GM20000 (cell line): Measurements from ENCODE around the gene OR3A3.
"Not testable (repeated sequence)": the region's sequence is repeated elsewhere in the genome, so short reads cannot be mapped to it uniquely, and the experiment has no call there.

Source experiments
- DNase-seq: peaks from one replicate; pipeline ENCODE4 v3.0.0; 2012; ENCODE audit warnings: low spot score
- CTCF ChIP-seq: IDR thresholded peaks from 2 replicates; pipeline ENCODE4 v1.5.1; 2012; ENCODE audit warnings: mild to moderate bottlenecking, control low read depth; ENCODE audit errors: extremely low read depth, missing control alignments

Gene OR3A3

GRCh38 chr17:3400055-3400454 lies 11.1 kb upstream of the OR3A3 start:
- DNase-seq, result no peak
- no peak for TF ChIP-seq CTCF

GRCh38 chr17:3401786-3402185 lies 9.4 kb upstream of the OR3A3 start:
- no peak for DNase-seq
- TF ChIP-seq CTCF, result no peak

GRCh38 chr17:3403856-3404255 lies 7.3 kb upstream of the OR3A3 start:
- not testable (repeated sequence) for DNase-seq

GRCh38 chr17:3412216-3412615 lies 1.0 kb downstream of the OR3A3 start:
- DNase-seq, result not testable (repeated sequence)

- no peak for DNase-seq
- TF ChIP-seq CTCF, result no peak
Observed at GRCh38 chr17:3415610-3416009, 4.4 kb downstream of the OR3A3 start.

- no peak for TF ChIP-seq CTCF
- no peak for DNase-seq
Observed at GRCh38 chr17:3418222-3418621, 7.1 kb downstream of the OR3A3 start.

GRCh38 chr17:3433215-3433614 lies 22.0 kb downstream of the OR3A3 start:
- not testable (repeated sequence) for DNase-seq

GRCh38 chr17:3433741-3434140 lies 22.6 kb downstream of the OR3A3 start, which contains the start of gene OR1E2:
TSS of gene OR1E2 (minus strand) at chr17:3433841. CDS start at chr17:3433841, 0 bp downstream.
- DNase-seq, result no peak
- no peak for TF ChIP-seq CTCF

GRCh38 chr17:3438368-3438767 lies 27.2 kb downstream of the OR3A3 start:
- DNase-seq, result no peak
- TF ChIP-seq CTCF, result no peak
